GM12864 (cell line): Measurements from ENCODE around the gene GSG1L.

Experiments
- DNase-seq: peaks from one replicate; pipeline ENCODE4 v3.0.0-alpha.2; 2011; ENCODE audit warnings: low read depth
- H3K4me3 ChIP-seq: 2 replicates; pipeline ENCODE4 v1.5.1; 2011; ENCODE audit warnings: mild to moderate bottlenecking, low read depth, low read length, control low read depth
- TF ChIP-seq, protein P1 (sequence below): IDR thresholded peaks from 2 replicates; pipeline ENCODE4 v1.5.1; 2011; ENCODE audit warnings: low read depth, mild to moderate bottlenecking, moderate library complexity, low read length, control low read depth, inconsistent platforms; ENCODE audit errors: missing control alignments

Gene GSG1L

DNA sequence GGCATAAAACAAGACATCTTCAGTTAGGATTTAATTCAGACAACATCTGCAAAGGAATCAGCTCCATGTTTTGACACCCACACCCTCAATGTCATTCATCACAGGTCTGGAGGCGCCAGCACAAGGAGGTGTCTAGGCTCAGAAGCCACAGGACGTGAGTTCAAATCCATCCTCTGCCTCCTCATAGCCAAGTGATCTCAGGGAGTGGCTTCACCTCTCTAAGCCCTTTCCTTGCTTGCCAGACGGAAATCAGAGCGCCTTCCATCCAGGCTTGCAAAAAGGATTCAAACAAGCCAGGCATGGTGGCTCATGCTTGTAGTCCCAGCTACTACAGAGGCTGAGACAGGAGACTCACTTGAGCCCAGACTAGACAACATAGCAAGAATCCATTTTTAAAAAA, 84.6 kb downstream of the GSG1L start:
- TF ChIP-seq, protein P1, sequence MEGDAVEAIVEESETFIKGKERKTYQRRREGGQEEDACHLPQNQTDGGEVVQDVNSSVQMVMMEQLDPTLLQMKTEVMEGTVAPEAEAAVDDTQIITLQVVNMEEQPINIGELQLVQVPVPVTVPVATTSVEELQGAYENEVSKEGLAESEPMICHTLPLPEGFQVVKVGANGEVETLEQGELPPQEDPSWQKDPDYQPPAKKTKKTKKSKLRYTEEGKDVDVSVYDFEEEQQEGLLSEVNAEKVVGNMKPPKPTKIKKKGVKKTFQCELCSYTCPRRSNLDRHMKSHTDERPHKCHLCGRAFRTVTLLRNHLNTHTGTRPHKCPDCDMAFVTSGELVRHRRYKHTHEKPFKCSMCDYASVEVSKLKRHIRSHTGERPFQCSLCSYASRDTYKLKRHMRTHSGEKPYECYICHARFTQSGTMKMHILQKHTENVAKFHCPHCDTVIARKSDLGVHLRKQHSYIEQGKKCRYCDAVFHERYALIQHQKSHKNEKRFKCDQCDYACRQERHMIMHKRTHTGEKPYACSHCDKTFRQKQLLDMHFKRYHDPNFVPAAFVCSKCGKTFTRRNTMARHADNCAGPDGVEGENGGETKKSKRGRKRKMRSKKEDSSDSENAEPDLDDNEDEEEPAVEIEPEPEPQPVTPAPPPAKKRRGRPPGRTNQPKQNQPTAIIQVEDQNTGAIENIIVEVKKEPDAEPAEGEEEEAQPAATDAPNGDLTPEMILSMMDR = no peak
- H3K4me3 ChIP-seq = no peak overlapping the region
- no peak for DNase-seq

- no peak for DNase-seq
- TF ChIP-seq, protein P1 = no peak
- H3K4me3 ChIP-seq = no peak overlapping the region
Measured at GRCh38 chr16:27977966-27978365, 85.5 kb downstream of the GSG1L start.

- TF ChIP-seq, protein P1 = no peak
- DNase-seq = no peak
- H3K4me3 ChIP-seq = no peak overlapping the region
Measured at GRCh38 chr16:27976990-27977389, 86.5 kb downstream of the GSG1L start.

DNA sequence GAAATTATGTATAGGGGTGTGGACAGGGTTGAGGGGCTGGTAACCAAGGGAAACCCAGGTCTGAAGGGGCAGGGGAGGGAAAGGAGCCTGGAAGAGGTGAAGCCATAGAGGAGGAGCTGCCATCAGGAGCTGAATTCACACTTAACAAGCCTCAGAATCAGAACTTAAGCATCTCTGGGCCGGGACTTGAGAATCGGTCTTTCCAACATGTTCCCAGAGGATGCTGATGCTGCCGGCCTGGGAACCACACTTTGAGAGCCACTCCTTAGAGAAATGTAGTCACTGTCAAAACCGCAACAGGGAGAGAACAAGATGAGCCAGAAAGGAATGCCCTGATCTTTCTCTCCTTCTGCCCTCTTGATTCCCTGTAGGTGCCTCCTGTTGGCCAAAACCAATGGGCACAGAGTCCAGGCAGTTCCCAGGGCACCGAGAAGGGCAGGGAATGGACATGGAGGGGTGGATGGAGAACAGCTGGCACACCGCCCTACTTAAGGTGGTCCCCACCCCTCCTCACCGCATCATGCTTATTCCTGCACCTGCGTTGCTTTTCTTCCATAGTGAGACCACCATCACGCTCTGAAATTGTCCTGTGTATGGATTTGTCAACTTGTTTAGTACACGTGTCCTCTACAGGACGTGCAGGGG, 88.5 kb downstream of the GSG1L start:
- TF ChIP-seq, protein P1 = no peak
- no peak for DNase-seq
- no peak overlapping the region for H3K4me3 ChIP-seq

- DNase-seq = no peak
- TF ChIP-seq, protein P1 = peak; percentile 34
- H3K4me3 ChIP-seq = no peak overlapping the region
Measured at GRCh38 chr16:27973678-27974077, 89.8 kb downstream of the GSG1L start.

GRCh38 chr16:27972500-27972899, 91.0 kb downstream of the GSG1L start:
- TF ChIP-seq, protein P1 = peak; percentile 67
- no peak overlapping the region for H3K4me3 ChIP-seq
- DNase-seq = peak; percentile 18

- no peak for DNase-seq
- H3K4me3 ChIP-seq = no peak overlapping the region
Measured at GRCh38 chr16:27969574-27969973, 93.9 kb downstream of the GSG1L start.

More at GRCh38 chr16:27969574-27969973, 93.9 kb downstream of the GSG1L start:
- TF ChIP-seq, protein P1 = no peak
